OCI-LY1 (cell line): Measurements from ENCODE around the gene MPHOSPH6.

ENCODE experiments used
- H2AFZ ChIP-seq: fragments of 200-600 bp; sonication (generic), shearing (Covaris generic); 2 replicates; pipeline ENCODE4 v1.6.0; 2014; ENCODE audit warnings: antibody characterized with exemption, mild to moderate bottlenecking, low read length
- H3F3A ChIP-seq: fragments of 200-600 bp; sonication (generic), shearing (Covaris generic); 2 replicates; pipeline ENCODE4 v1.6.0; 2014; ENCODE audit warnings: mild to moderate bottlenecking, antibody characterized with exemption, low read length, moderate library complexity; ENCODE audit not compliant: insufficient read depth
- H3K27ac ChIP-seq: fragments of 200-600 bp; sonication (generic); 2 replicates; pipeline ENCODE4 v1.5.1; 2014; ENCODE audit warnings: low read length, mixed run types, mild to moderate bottlenecking, low read depth; ENCODE audit not compliant: poor library complexity, severe bottlenecking
- H3K27me3 ChIP-seq: fragments of 200-600 bp; sonication (generic); 2 replicates; pipeline ENCODE4 v1.6.0; 2014; ENCODE audit warnings: antibody characterized with exemption, mild to moderate bottlenecking, low read length, moderate library complexity; ENCODE audit not compliant: insufficient read depth
- H3K36me3 ChIP-seq: fragments of 200-600 bp; sonication (generic); 2 replicates; pipeline ENCODE4 v1.6.1; 2014; ENCODE audit warnings: mild to moderate bottlenecking, antibody characterized with exemption, low read length, moderate library complexity, mixed read lengths; ENCODE audit not compliant: insufficient read depth
- H3K4me1 ChIP-seq: fragments of 200-600 bp; sonication (generic); 2 replicates; pipeline ENCODE4 v1.5.1; 2014; ENCODE audit warnings: mild to moderate bottlenecking, low read length, moderate library complexity; ENCODE audit not compliant: insufficient read depth, severe bottlenecking
- H3K4me2 ChIP-seq: fragments of 200-600 bp; sonication (generic), shearing (Covaris generic); 2 replicates; pipeline ENCODE4 v1.6.1; 2014; ENCODE audit warnings: low read length
- H3K4me3 ChIP-seq: fragments of 200-600 bp; sonication (generic); 2 replicates; pipeline ENCODE4 v1.5.1; 2014; ENCODE audit warnings: low read length, low read depth, mild to moderate bottlenecking, mixed read lengths; ENCODE audit not compliant: poor library complexity, severe bottlenecking
- H3K79me2 ChIP-seq: fragments of 200-600 bp; shearing (Covaris generic); 2 replicates; pipeline ENCODE4 v1.6.1; 2016; ENCODE audit warnings: mixed run types, low read length, mixed read lengths; ENCODE audit not compliant: insufficient read depth
- H3K9ac ChIP-seq: fragments of 200-600 bp; sonication (generic), shearing (Covaris generic); 2 replicates; pipeline ENCODE4 v1.6.1; 2014; ENCODE audit warnings: mild to moderate bottlenecking, low read length, mixed read lengths
- H3K9me2 ChIP-seq: fragments of 200-600 bp; sonication (generic), shearing (Covaris generic); 2 replicates; pipeline ENCODE4 v1.6.1; 2014; ENCODE audit warnings: low read depth, mild to moderate bottlenecking, low read length, mixed read lengths
- H3K9me3 ChIP-seq: fragments of 200-600 bp; shearing (Covaris generic); 2 replicates; pipeline ENCODE4 v1.6.1; 2014; ENCODE audit warnings: low read length, mixed read lengths
- H4K20me1 ChIP-seq: fragments of 200-600 bp; sonication (generic), shearing (Covaris generic); 2 replicates; pipeline ENCODE4 v1.6.0; 2016; ENCODE audit warnings: mild to moderate bottlenecking, low read length; ENCODE audit not compliant: insufficient read depth
- EZH2 ChIP-seq: fragments of 200-600 bp; sonication (generic), shearing (Covaris generic); IDR thresholded peaks from 2 replicates; pipeline ENCODE4 v1.8.0; 2017; ENCODE audit warnings: borderline replicate concordance, mixed run types, mild to moderate bottlenecking, antibody characterized with exemption, low read length, moderate library complexity, mixed read lengths
- TF ChIP-seq, protein P1 (sequence below): fragments of 200-600 bp; sonication (generic), shearing (Covaris generic); IDR thresholded peaks from 2 replicates; pipeline ENCODE4 v1.5.1; 2017; ENCODE audit warnings: mild to moderate bottlenecking, antibody characterized with exemption, low read length, moderate library complexity, mixed read lengths

MPHOSPH6 gene

DNA sequence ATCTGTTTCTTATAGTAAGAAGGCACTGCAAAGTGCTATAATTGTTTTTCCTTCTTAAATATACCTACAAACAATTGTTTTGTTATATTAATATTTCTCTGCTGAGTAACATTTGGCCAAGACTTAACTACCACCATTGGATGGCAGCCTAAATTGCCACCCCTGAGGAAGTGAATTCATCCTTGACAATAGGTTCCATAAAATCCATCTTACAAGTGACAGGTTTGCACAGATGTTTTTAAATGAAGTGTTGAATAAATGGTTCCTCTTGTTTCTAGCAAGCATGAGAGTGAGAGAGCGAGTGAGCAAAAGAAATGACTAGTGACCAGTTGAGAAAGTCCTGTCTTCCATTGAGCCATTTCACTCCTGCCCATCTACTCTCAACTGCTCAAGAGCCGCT, 8.3 kb upstream of the MPHOSPH6 start:
- H3K4me3 ChIP-seq = no peak overlapping the region
- H3K4me1 ChIP-seq = no peaks in the 10 kb centered on the region
- H3K9ac ChIP-seq = no peak overlapping the region
- no peak overlapping the region for H3K4me2 ChIP-seq
- no peaks in the 10 kb centered on the region for H3K36me3 ChIP-seq
- H3K79me2 ChIP-seq = no peaks in the 10 kb centered on the region
- H3K9me2 ChIP-seq = no peaks in the 10 kb centered on the region
- H3K27ac ChIP-seq = no peak overlapping the region
- H3F3A ChIP-seq = no peaks in the 10 kb centered on the region
- no peak overlapping the region for H2AFZ ChIP-seq
- no peaks in the 10 kb centered on the region for H4K20me1 ChIP-seq
- H3K9me3 ChIP-seq = no peaks in the 10 kb centered on the region
- no peak for TF ChIP-seq EZH2
- TF ChIP-seq, protein P1, sequence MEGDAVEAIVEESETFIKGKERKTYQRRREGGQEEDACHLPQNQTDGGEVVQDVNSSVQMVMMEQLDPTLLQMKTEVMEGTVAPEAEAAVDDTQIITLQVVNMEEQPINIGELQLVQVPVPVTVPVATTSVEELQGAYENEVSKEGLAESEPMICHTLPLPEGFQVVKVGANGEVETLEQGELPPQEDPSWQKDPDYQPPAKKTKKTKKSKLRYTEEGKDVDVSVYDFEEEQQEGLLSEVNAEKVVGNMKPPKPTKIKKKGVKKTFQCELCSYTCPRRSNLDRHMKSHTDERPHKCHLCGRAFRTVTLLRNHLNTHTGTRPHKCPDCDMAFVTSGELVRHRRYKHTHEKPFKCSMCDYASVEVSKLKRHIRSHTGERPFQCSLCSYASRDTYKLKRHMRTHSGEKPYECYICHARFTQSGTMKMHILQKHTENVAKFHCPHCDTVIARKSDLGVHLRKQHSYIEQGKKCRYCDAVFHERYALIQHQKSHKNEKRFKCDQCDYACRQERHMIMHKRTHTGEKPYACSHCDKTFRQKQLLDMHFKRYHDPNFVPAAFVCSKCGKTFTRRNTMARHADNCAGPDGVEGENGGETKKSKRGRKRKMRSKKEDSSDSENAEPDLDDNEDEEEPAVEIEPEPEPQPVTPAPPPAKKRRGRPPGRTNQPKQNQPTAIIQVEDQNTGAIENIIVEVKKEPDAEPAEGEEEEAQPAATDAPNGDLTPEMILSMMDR = no peak
- no peaks in the 10 kb centered on the region for H3K27me3 ChIP-seq

DNA sequence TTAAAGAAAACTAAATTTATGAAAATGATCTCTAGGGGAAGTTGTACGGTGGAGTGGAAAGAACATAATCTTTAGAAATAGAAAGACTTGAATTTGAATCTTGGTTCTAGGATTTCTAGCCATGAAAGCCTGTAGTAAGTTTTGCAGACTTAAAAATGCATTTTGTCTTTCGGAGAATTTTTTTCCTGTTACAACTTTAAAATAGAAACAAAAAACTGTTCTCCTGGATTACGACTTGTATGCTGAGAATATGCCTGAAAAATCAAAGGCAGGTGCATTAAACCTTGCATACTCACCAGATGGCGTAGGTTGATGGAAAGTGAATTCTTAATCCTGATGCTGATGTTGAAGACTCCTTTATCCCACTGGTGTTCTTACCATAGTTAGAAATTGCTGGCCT, 7.5 kb upstream of the MPHOSPH6 start:
- TF ChIP-seq EZH2 = no peak
- TF ChIP-seq, protein P1 = no peak
- no peak overlapping the region for H2AFZ ChIP-seq
- no peaks in the 10 kb centered on the region for H3K9me2 ChIP-seq
- H3K36me3 ChIP-seq = no peaks in the 10 kb centered on the region
- no peaks in the 10 kb centered on the region for H3F3A ChIP-seq
- no peaks in the 10 kb centered on the region for H3K9me3 ChIP-seq
- no peak overlapping the region for H3K9ac ChIP-seq
- no peaks in the 10 kb centered on the region for H3K79me2 ChIP-seq
- no peak overlapping the region for H3K27ac ChIP-seq
- no peaks in the 10 kb centered on the region for H4K20me1 ChIP-seq
- no peaks in the 10 kb centered on the region for H3K27me3 ChIP-seq
- H3K4me2 ChIP-seq = no peak overlapping the region
- H3K4me3 ChIP-seq = no peak overlapping the region
- no peaks in the 10 kb centered on the region for H3K4me1 ChIP-seq

DNA sequence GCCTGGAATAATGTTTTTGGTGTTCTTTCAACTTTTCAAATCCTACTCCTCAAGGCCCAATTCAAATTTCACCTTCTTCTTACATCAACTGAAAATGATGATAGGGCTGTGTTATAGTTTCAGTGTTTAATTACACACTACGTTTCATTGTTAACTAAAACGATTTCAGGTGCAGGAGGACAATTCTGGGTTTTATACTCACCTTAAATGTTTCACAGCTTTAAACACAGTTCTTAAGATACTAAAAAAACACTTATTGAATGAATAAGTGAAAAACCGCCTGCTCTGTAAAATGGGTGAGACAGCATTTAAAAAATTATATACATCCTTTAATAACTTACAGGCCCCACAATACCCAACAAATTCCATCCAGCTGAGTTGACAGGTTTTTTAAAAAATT, 6.2 kb upstream of the MPHOSPH6 start:
- TF ChIP-seq EZH2 = no peak
- TF ChIP-seq, protein P1 = no peak
- no peaks in the 10 kb centered on the region for H3F3A ChIP-seq
- H3K27ac ChIP-seq = no peak overlapping the region
- H3K9me3 ChIP-seq = 0 out of 2 replicates have a peak, but pooled peaks cover 3% of the 10 kb centered on the region
- no peaks in the 10 kb centered on the region for H3K79me2 ChIP-seq
- no peak overlapping the region for H2AFZ ChIP-seq
- H3K9me2 ChIP-seq = no peaks in the 10 kb centered on the region
- peaks cover 4% of the 10 kb centered on the region; the same call in 1 of the 2 replicates for H3K27me3 ChIP-seq
- no peaks in the 10 kb centered on the region for H3K36me3 ChIP-seq
- no peak overlapping the region for H3K4me3 ChIP-seq
- no peak overlapping the region for H3K9ac ChIP-seq
- no peaks in the 10 kb centered on the region for H4K20me1 ChIP-seq
- no peaks in the 10 kb centered on the region for H3K4me1 ChIP-seq
- no peak overlapping the region for H3K4me2 ChIP-seq
